ENCODE data around the gene FOLR1. TPM values are rescaled to one million over a fixed set of nuclear protein-coding genes. Genes with fewer than 3 reads are reported as not detected.

Gene FOLR1
- total RNA-seq, 6 experiments from 2014 or later: 0.20 to 0.48 (median 0.38) TPM; not detected in 2

DNA sequence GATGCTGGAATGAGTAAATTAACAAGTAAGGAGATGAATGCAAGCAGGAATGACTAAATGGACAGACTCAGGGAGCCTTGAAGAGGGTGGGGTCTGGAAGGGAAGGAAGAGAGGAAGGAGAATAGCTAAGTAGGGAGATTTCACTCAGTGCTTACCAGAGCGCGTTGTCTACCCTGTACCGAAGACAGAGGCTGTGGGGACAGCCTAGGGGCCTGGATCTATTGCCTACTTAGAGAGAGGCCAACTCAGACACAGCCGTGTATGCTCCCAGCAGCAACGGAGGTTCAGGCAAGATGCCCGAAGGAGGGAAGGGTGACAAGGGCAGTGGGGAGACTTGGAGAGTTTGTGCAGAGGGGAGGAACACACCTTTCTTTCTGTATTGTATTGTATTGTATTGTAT lies 24.7 kb downstream of the FOLR1 start, which contains the start of gene FOLR2:
TSS of gene FOLR2 (plus strand) at position 157 of the 400 bp plus-strand sequence. CDS start 1,791 bp downstream, outside the sequence.
- no peak within 1 kb of the TSS for H3K27ac Mint-ChIP-seq
- no peak for DNase-seq
- H3K9me3 Mint-ChIP-seq: no peaks in the 10 kb centered on the region
- no peaks in the 10 kb centered on the region for H3K36me3 Mint-ChIP-seq (ENCODE audit: low read depth)
- no peak within 1 kb of the TSS for H3K4me3 Mint-ChIP-seq
- H3K27me3 Mint-ChIP-seq (ENCODE audit: insufficient read depth): peaks cover 17% of the 10 kb centered on the region
- H3K4me1 Mint-ChIP-seq (ENCODE audit: low read depth): no peaks in the 10 kb centered on the region; the same call in 1 of the 2 replicates
- TF ChIP-seq, protein P1, sequence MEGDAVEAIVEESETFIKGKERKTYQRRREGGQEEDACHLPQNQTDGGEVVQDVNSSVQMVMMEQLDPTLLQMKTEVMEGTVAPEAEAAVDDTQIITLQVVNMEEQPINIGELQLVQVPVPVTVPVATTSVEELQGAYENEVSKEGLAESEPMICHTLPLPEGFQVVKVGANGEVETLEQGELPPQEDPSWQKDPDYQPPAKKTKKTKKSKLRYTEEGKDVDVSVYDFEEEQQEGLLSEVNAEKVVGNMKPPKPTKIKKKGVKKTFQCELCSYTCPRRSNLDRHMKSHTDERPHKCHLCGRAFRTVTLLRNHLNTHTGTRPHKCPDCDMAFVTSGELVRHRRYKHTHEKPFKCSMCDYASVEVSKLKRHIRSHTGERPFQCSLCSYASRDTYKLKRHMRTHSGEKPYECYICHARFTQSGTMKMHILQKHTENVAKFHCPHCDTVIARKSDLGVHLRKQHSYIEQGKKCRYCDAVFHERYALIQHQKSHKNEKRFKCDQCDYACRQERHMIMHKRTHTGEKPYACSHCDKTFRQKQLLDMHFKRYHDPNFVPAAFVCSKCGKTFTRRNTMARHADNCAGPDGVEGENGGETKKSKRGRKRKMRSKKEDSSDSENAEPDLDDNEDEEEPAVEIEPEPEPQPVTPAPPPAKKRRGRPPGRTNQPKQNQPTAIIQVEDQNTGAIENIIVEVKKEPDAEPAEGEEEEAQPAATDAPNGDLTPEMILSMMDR (IDR thresholded peaks at IDR 0.05): no peak

GRCh38 chr11:72217841-72218240 lies 25.9 kb downstream of the FOLR1 start:
- Mint-ChIP-seq H3K4me1 (ENCODE audit: low read depth) (peaks cover 12% of the 10 kb centered on the region), H3K4me3 (no peak overlapping the region), H3K27ac (no peak overlapping the region), H3K9me3 (no peaks in the 10 kb centered on the region), H3K36me3 (ENCODE audit: low read depth) (no peaks in the 10 kb centered on the region), H3K27me3 (ENCODE audit: insufficient read depth) (peaks cover 15% of the 10 kb centered on the region)
- TF ChIP-seq, protein P1 (IDR thresholded peaks at IDR 0.05): no peak
- no peak for DNase-seq

DNA sequence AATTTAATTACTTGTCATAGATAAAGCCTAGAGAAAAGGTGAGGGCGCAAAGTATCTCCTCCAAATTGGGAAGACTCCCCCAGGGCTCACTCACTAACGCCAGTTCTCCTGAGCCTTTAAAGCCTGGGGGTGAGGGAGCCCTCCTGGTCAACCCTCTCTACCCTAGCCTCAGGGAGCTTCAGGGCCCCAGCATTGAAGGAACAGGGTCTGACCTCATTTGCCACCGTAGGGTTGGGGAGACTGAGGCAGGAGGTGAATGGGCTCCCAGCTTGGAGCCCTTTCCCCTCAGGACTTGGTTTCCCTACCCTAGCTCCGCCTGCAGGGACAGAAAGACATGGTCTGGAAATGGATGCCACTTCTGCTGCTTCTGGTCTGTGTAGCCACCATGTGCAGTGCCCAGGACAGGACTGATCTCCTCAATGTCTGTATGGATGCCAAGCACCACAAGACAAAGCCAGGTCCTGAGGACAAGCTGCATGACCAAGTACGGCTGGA lies 26.4 kb downstream of the FOLR1 start:
- no peaks in the 10 kb centered on the region for H3K36me3 Mint-ChIP-seq (ENCODE audit: low read depth)
- TF ChIP-seq, protein P1 (IDR thresholded peaks at IDR 0.05): no peak
- peaks cover 14% of the 10 kb centered on the region for H3K27me3 Mint-ChIP-seq (ENCODE audit: insufficient read depth)
- peaks cover 13% of the 10 kb centered on the region for H3K4me1 Mint-ChIP-seq (ENCODE audit: low read depth)
- DNase-seq: no peak
- no peak overlapping the region for H3K27ac Mint-ChIP-seq
- no peak overlapping the region for H3K4me3 Mint-ChIP-seq
- H3K9me3 Mint-ChIP-seq: no peaks in the 10 kb centered on the region

- H3K4me1 Mint-ChIP-seq (ENCODE audit: low read depth): peaks cover 20% of the 10 kb centered on the region
- H3K36me3 Mint-ChIP-seq (ENCODE audit: low read depth): peaks cover 4% of the 10 kb centered on the region; the same call in 1 of the 2 replicates
- peaks cover 10% of the 10 kb centered on the region for H3K27me3 Mint-ChIP-seq (ENCODE audit: insufficient read depth)
- DNase-seq: no peak
- H3K27ac Mint-ChIP-seq: no peak overlapping the region
- TF ChIP-seq, protein P1 (IDR thresholded peaks at IDR 0.05): no peak
- no peaks in the 10 kb centered on the region for H3K9me3 Mint-ChIP-seq
- no peak overlapping the region for H3K4me3 Mint-ChIP-seq
These were observed 28.9 kb downstream of the FOLR1 start for GRCh38 chr11:72220696-72221363.

GRCh38 chr11:72221386-72222075 lies 29.6 kb downstream of the FOLR1 start:
- Mint-ChIP-seq H3K27me3 (ENCODE audit: insufficient read depth) (peaks cover 9% of the 10 kb centered on the region), H3K27ac (no peak overlapping the region), H3K4me3 (no peak overlapping the region; the same call in 1 of the 2 replicates), H3K36me3 (ENCODE audit: low read depth) (peaks cover 4% of the 10 kb centered on the region; the same call in 1 of the 2 replicates), H3K4me1 (ENCODE audit: low read depth) (peaks cover 26% of the 10 kb centered on the region), H3K9me3 (no peaks in the 10 kb centered on the region)
- TF ChIP-seq, protein P1 (IDR thresholded peaks at IDR 0.05): no peak
- no peak for DNase-seq

Measured in HFFc6 (cell line).